Chondrocyte (in vitro differentiated cells): ENCODE measurements around the gene RCN1. TPM values are rescaled to one million over a fixed set of nuclear protein-coding genes. Genes with fewer than 3 reads are reported as not detected.
A peak's percentile ranks its signal among the peaks of the same experiment; 100 is the strongest.

Source experiments
- DNase-seq: peaks from one replicate; pipeline ENCODE4 v3.0.0; 2021; ENCODE audit warnings: mixed read lengths, low spot score
- H3K27ac Mint-ChIP-seq: one replicate; pipeline ENCODE4 v1.8.0; 2021; ENCODE audit warnings: mild to moderate bottlenecking, moderate library complexity, mixed read lengths; ENCODE audit not compliant: unreplicated experiment
- H3K27me3 Mint-ChIP-seq: 2 replicates; pipeline ENCODE4 v1.8.0; 2021; ENCODE audit warnings: low read depth, mixed read lengths
- H3K36me3 Mint-ChIP-seq: 2 replicates; pipeline ENCODE4 v1.8.0; 2021; ENCODE audit warnings: low read depth, mixed read lengths
- H3K4me1 Mint-ChIP-seq: 2 replicates; pipeline ENCODE4 v1.8.0; 2021; ENCODE audit warnings: low read depth, mild to moderate bottlenecking, mixed read lengths
- H3K4me3 Mint-ChIP-seq: one replicate; pipeline ENCODE4 v1.8.0; 2021; ENCODE audit warnings: mild to moderate bottlenecking, moderate library complexity, mixed read lengths; ENCODE audit not compliant: unreplicated experiment
- H3K9me3 Mint-ChIP-seq: 2 replicates; pipeline ENCODE4 v1.8.0; 2021; ENCODE audit warnings: low read depth, mixed read lengths
- total RNA-seq: library from RNA; stranded (reverse); gene quantifications from 3 replicates; pipeline ENCODE4 v1.2.1, GENCODE V29; 2021
- TF ChIP-seq, protein P1 (sequence below): fragments of 200-600 bp; sonication (generic); IDR thresholded peaks from 2 replicates; pipeline ENCODE4 v1.5.0; 2021; ENCODE audit warnings: antibody characterized with exemption, mild to moderate bottlenecking, moderate library complexity

Gene RCN1
- total RNA-seq, 1 donor from 2014 or later: 232 TPM

DNA sequence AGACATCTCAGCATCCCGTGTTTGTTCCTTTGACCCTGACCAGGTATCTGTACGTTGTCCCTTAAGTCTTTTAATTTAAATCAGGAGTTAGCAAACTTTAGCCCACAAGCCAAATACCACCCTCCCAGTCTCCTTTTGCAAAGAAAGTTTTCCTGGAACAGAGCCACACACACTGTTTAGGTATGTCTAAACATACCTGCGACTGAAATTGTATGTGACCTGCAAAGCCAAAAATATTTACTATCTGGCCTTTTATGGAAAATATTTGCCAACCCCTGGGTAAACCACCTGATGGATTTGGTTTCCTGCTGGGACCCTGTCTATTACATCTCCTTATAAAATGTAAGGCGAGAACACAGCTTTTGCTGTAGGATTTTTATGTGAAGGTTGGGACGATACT, 20.2 kb upstream of the RCN1 start:
- DNase-seq: no peak
- Mint-ChIP-seq H3K4me1 (no peaks in the 10 kb centered on the region), H3K4me3 (no peak overlapping the region), H3K36me3 (no peaks in the 10 kb centered on the region), H3K27ac (no peak overlapping the region), H3K9me3 (no peaks in the 10 kb centered on the region), H3K27me3 (peaks cover 45% of the 10 kb centered on the region)
- TF ChIP-seq, protein P1, sequence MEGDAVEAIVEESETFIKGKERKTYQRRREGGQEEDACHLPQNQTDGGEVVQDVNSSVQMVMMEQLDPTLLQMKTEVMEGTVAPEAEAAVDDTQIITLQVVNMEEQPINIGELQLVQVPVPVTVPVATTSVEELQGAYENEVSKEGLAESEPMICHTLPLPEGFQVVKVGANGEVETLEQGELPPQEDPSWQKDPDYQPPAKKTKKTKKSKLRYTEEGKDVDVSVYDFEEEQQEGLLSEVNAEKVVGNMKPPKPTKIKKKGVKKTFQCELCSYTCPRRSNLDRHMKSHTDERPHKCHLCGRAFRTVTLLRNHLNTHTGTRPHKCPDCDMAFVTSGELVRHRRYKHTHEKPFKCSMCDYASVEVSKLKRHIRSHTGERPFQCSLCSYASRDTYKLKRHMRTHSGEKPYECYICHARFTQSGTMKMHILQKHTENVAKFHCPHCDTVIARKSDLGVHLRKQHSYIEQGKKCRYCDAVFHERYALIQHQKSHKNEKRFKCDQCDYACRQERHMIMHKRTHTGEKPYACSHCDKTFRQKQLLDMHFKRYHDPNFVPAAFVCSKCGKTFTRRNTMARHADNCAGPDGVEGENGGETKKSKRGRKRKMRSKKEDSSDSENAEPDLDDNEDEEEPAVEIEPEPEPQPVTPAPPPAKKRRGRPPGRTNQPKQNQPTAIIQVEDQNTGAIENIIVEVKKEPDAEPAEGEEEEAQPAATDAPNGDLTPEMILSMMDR: no peak

DNA sequence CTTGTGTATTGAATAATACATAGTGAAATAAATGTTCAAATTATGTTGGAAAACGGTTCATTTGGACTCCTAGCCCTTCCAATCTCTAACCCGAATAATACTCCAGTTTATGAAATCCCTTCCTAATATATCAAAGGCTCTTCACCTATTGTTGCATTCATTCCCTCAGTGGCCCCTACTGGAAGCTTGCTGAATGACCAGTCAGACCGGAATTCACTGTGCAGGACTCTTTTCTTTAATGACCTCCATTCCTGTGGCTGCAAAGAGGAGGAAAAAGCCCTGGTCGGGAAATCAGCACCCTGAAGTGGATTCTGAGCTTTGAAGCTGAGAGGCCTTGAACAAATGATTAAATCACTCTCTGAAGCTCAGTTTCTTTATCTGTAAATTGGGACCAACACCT, 19.1 kb upstream of the RCN1 start:
- TF ChIP-seq, protein P1: peak; percentile 73
- DNase-seq: no peak
- no peaks in the 10 kb centered on the region for H3K9me3 Mint-ChIP-seq
- H3K27ac Mint-ChIP-seq: no peak overlapping the region
- H3K4me1 Mint-ChIP-seq: no peaks in the 10 kb centered on the region
- H3K4me3 Mint-ChIP-seq: no peak overlapping the region
- no peaks in the 10 kb centered on the region for H3K36me3 Mint-ChIP-seq
- H3K27me3 Mint-ChIP-seq: peaks cover 41% of the 10 kb centered on the region

DNA sequence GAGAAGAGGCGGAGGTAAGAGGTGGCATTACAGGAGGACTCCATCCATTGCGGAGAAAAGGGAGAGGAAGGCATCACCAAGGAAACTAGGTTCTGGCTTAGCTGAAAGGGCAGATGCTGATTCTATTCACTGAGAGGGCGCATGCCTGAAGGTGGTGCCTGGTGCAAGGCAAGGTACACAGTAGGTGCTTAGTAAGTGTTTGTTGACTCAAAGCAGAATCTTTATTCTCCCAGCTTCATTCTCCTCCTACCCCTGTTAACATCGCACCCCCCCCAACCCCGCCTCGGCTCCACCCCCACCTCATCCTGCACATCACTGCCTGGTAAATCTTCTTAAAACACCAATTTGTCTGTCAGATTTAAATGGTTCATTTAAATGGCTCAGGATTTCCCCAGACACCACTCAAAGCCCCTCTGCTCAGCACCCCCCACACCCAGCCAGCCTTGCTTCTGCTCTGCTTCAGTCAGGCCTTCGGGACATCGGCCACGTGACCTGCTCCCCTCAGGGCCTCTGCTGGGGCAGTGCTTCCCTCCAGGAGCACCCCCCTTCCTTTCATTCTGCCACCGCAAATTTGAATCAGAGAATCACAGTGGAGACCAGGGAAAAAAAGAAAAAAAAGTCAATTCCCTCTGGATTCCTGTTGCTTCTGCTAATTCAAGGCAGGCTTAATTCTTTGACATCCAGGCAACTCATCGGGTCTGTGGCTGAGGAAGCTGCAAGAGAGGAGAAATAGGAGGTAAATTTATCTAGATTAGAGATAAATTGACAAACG, 17.8 kb upstream of the RCN1 start:
- TF ChIP-seq, protein P1: no peak
- peaks cover 2% of the 10 kb centered on the region for H3K36me3 Mint-ChIP-seq
- DNase-seq: no peak
- H3K4me3 Mint-ChIP-seq: no peak overlapping the region
- H3K9me3 Mint-ChIP-seq: no peaks in the 10 kb centered on the region
- H3K27ac Mint-ChIP-seq: no peak overlapping the region
- H3K27me3 Mint-ChIP-seq: peaks cover 37% of the 10 kb centered on the region
- H3K4me1 Mint-ChIP-seq: no peaks in the 10 kb centered on the region

DNA sequence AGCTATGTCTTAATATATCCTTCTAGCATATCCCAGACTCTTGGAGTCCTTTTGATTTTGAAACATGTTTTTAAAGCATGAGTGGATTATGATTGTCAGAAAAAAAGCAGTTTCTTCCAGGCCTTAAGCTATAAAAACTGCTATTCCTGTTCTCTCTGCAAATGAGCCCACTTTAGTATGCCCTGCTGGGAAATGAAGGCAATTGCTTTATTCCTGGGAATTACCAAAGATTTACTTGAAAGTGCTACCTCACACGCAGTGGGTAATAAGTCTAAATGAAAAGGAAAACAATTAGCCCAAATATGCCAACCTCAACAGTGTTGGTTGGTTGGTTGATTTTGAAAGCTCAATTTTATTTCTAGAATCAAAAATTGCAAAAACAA, 17.2 kb upstream of the RCN1 start:
- TF ChIP-seq, protein P1: no peak
- Mint-ChIP-seq H3K27me3 (peaks cover 32% of the 10 kb centered on the region), H3K9me3 (no peaks in the 10 kb centered on the region), H3K4me3 (no peak overlapping the region), H3K27ac (no peak overlapping the region), H3K36me3 (peaks cover 2% of the 10 kb centered on the region), H3K4me1 (no peaks in the 10 kb centered on the region)
- no peak for DNase-seq

DNA sequence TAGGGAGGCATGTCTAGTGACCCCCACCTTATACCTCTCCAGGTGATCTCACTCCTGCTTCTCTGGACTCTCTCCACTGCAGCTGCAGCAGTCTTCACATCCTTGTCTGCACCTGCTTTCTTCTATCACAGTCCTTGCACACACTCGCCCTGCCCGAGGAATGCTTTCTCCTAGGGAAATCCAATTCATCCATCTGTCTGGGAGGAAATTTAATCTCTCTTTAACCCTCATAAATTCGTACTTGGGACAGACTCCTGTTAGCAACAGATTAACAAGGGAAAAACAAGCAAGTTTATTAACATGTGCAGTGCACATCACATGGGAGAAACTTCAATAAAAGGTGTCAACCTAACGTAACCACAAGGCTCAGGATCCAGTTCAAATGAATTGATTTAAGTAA, 11.3 kb upstream of the RCN1 start:
- no peak overlapping the region for H3K27ac Mint-ChIP-seq
- H3K4me3 Mint-ChIP-seq: no peak overlapping the region
- no peaks in the 10 kb centered on the region for H3K9me3 Mint-ChIP-seq
- peaks cover 9% of the 10 kb centered on the region for H3K27me3 Mint-ChIP-seq
- TF ChIP-seq, protein P1: no peak
- H3K36me3 Mint-ChIP-seq: peaks cover 2% of the 10 kb centered on the region
- H3K4me1 Mint-ChIP-seq: no peaks in the 10 kb centered on the region
- no peak for DNase-seq
